ENCODE results near the gene DSCAML1. TPM values are rescaled to one million over a fixed set of nuclear protein-coding genes. Genes with fewer than 3 reads are reported as not detected.

DSCAML1 gene
- total RNA-seq, 1 donor from 2014 or later = 0.16 TPM

DNA sequence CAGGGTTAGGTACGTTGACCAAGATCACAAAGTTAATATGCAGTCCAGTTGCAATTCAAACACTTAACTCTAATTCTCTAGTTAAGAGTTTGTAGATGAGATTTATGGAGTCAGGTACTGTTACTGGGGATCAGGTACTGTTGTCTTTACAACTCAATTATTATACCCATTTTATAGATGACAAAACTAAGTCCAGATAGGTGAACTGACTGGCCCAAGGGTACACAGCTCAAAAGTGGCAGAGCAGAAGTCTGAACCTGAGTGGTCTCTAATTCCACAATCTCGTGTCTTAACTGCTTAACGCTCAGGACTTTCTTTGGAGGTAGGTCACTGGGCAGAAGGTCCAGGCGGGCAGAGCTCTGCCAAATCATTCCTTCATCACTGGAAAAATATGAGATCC is 77.5 kb downstream of the DSCAML1 start:
- H3K36me3 Mint-ChIP-seq (ENCODE audit: low read depth, unreplicated experiment) = no peaks in the 10 kb centered on the region
- no peaks in the 10 kb centered on the region for H3K4me1 ChIP-seq (ENCODE audit: insufficient read depth, low read length)
- H3K9me3 Mint-ChIP-seq (ENCODE audit: unreplicated experiment) = no peaks in the 10 kb centered on the region
- H3K4me2 ChIP-seq (ENCODE audit: low read length) = no peak overlapping the region
- no peak overlapping the region for H3K27ac Mint-ChIP-seq (ENCODE audit: unreplicated experiment)
- no peak overlapping the region for H3K9ac ChIP-seq (ENCODE audit: low read length)
- H3K27ac ChIP-seq (ENCODE audit: low read depth, low read length) = no peak overlapping the region
- TF ChIP-seq, protein P1, sequence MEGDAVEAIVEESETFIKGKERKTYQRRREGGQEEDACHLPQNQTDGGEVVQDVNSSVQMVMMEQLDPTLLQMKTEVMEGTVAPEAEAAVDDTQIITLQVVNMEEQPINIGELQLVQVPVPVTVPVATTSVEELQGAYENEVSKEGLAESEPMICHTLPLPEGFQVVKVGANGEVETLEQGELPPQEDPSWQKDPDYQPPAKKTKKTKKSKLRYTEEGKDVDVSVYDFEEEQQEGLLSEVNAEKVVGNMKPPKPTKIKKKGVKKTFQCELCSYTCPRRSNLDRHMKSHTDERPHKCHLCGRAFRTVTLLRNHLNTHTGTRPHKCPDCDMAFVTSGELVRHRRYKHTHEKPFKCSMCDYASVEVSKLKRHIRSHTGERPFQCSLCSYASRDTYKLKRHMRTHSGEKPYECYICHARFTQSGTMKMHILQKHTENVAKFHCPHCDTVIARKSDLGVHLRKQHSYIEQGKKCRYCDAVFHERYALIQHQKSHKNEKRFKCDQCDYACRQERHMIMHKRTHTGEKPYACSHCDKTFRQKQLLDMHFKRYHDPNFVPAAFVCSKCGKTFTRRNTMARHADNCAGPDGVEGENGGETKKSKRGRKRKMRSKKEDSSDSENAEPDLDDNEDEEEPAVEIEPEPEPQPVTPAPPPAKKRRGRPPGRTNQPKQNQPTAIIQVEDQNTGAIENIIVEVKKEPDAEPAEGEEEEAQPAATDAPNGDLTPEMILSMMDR (IDR thresholded peaks at IDR 0.05; ENCODE audit: insufficient read depth, low read depth, low read length) = no peak
- no peak for TF ChIP-seq EZH2 (IDR thresholded peaks at IDR 0.05; ENCODE audit: insufficient read depth, low read length)
- no peaks in the 10 kb centered on the region for H4K20me1 ChIP-seq (ENCODE audit: insufficient read depth, low read length)
- peaks cover 20% of the 10 kb centered on the region for H3K4me1 Mint-ChIP-seq (ENCODE audit: low read depth, unreplicated experiment)
- no peaks in the 10 kb centered on the region for H3K9me3 ChIP-seq (ENCODE audit: insufficient read depth, low read depth, low read length)
- H2AFZ ChIP-seq (ENCODE audit: low read depth, low read length) = no peak overlapping the region
- H3K79me2 ChIP-seq (ENCODE audit: insufficient read depth, low read length) = no peaks in the 10 kb centered on the region
- no peak overlapping the region for H3K4me3 Mint-ChIP-seq (ENCODE audit: unreplicated experiment)
- H3K4me3 ChIP-seq (ENCODE audit: insufficient read depth, low read depth, low read length) = no peak overlapping the region
- DNase-seq (ENCODE audit: low read depth) = no peak
- no peak for FAIRE-seq
- H3K27me3 Mint-ChIP-seq (ENCODE audit: low read depth, unreplicated experiment) = peaks cover 47% of the 10 kb centered on the region
- H3K27me3 ChIP-seq (ENCODE audit: insufficient read depth, low read length) = peaks cover 7% of the 10 kb centered on the region
- no peaks in the 10 kb centered on the region for H3K36me3 ChIP-seq (ENCODE audit: insufficient read depth, low read length)

DNA sequence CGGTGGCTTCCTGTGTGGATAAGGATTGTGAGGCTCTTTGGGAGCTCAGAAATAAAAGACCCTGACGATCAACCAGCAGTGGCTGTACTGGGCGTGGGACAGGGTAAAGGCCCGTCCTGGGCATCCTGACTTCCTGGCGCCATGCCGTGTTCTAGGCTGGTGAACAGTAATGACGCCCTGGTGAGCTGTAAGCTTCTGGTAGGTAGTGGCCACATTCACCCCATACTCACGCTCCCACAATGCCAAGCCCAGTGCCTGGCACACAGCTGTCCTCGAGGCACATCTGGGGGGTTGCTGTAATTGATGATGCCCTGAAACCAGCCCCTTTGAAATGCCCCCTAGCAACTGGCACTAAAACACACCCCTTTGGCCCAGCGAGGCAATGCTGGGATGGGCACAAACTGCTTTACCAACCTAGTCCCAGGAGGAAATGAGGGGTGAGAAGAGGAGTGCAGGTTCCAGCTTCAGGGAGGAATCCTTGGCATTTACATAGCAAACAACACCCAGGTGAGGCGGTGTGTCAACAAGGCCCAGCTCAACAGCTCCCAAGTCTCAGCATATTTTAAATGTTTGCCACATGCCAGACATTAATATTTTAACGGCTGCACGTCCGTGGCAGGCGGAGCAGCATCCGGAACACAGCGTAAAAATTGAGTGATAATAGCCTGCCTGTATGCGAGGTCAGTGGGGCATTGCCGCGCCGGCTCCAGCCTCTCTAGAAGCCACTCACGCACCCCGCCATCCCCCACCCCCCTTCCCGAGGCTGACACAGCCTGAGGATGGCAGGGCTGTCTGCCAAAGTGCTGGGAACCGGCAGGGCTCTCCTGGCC is 79.3 kb downstream of the DSCAML1 start:
- Mint-ChIP-seq H3K4me3 (ENCODE audit: unreplicated experiment) (no peak overlapping the region), H3K27me3 (ENCODE audit: low read depth, unreplicated experiment) (peaks cover 48% of the 10 kb centered on the region), H3K4me1 (ENCODE audit: low read depth, unreplicated experiment) (peaks cover 20% of the 10 kb centered on the region), H3K9me3 (ENCODE audit: unreplicated experiment) (no peaks in the 10 kb centered on the region), H3K36me3 (ENCODE audit: low read depth, unreplicated experiment) (no peaks in the 10 kb centered on the region), H3K27ac (ENCODE audit: unreplicated experiment) (no peak overlapping the region)
- Histone ChIP-seq H3K4me1 (ENCODE audit: insufficient read depth, low read length) (no peaks in the 10 kb centered on the region), H2AFZ (ENCODE audit: low read depth, low read length) (no peak overlapping the region), H3K27me3 (ENCODE audit: insufficient read depth, low read length) (peaks cover 6% of the 10 kb centered on the region), H3K79me2 (ENCODE audit: insufficient read depth, low read length) (no peaks in the 10 kb centered on the region), H3K27ac (ENCODE audit: low read depth, low read length) (no peak overlapping the region), H3K4me3 (ENCODE audit: insufficient read depth, low read depth, low read length) (no peak overlapping the region), H3K9ac (ENCODE audit: low read length) (no peak overlapping the region), H4K20me1 (ENCODE audit: insufficient read depth, low read length) (no peaks in the 10 kb centered on the region), H3K36me3 (ENCODE audit: insufficient read depth, low read length) (no peaks in the 10 kb centered on the region), H3K9me3 (ENCODE audit: insufficient read depth, low read depth, low read length) (no peaks in the 10 kb centered on the region), H3K4me2 (ENCODE audit: low read length) (no peak overlapping the region)
- TF ChIP-seq, protein P1 (IDR thresholded peaks at IDR 0.05; ENCODE audit: insufficient read depth, low read depth, low read length) = no peak
- TF ChIP-seq EZH2 (IDR thresholded peaks at IDR 0.05; ENCODE audit: insufficient read depth, low read length) = no peak
- no peak for FAIRE-seq
- DNase-seq (ENCODE audit: low read depth) = no peak
